SKM-1 treated with dmso at 0.1 percent for 144 hours (cell line): Measurements from ENCODE around the gene ST3GAL5.
"Not testable (repeated sequence)": the region's sequence is repeated elsewhere in the genome, so short reads cannot be mapped to it uniquely, and the experiment has no call there.

ENCODE experiments used
- DNase-seq: peaks from one replicate; lab custom pipeline; 2025; ENCODE audit not compliant: unreplicated experiment; lab: John Stamatoyannopoulos, UW

ST3GAL5 gene

DNA sequence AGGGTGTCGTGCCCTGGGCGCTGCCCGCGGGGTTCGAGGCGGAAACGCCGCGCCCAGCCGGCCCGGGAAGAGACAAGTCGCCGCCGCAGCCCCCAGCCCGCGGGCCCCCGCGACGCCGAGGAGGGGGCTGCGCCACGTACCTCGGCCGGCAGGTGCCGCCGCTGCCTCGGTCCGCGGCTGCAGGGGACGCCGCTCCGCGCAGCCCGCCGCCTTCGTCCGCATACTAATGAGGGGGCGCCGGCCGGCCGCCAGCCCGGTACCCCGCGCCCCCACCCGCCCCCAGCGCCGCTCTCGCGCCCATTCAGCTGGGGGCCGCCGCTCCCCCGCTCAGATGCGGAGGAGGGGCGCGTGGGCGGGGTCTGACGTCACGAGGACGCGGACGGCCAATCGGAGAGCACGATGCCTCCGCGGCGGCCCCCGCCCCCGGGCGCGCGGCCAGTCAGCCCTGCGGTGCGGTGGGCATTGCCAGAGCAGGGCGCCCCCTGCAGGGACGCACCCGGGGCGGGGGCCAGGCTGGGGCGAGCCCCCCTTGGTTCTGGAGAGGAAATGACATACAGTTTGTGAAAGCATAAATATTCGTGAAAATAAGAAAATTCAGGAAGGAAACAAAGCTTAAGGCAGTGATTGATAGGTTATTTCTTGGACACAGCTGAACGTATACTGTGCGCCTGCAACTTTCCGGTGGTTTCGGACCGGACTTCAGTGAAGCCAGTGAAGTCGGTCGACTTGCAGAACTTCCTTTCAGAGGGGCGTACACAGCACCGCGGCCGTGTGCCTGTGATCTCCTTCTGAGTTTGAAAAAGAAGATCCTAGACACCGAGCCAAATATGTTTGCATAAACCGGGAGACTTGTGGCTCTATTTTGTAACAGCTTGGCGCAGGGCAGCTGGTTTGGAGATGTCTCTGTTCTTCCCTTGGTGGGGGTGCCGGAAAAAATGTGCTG, at the start of gene ST3GAL5:
Gene ST3GAL5 (minus strand): TSS at position 307 of the 943 bp plus-strand sequence. CDS start 85 bp downstream, at position 222.
- DNase-seq = peak; percentile 98

- no peak for DNase-seq
Measured at GRCh38 chr2:85938456-85938855, 49.7 kb upstream of the ST3GAL5 start.

- DNase-seq = no peak
Measured at GRCh38 chr2:85937069-85937439, 48.3 kb upstream of the ST3GAL5 start.

- DNase-seq = no peak
Measured at GRCh38 chr2:85936421-85937068, 47.8 kb upstream of the ST3GAL5 start.

DNA sequence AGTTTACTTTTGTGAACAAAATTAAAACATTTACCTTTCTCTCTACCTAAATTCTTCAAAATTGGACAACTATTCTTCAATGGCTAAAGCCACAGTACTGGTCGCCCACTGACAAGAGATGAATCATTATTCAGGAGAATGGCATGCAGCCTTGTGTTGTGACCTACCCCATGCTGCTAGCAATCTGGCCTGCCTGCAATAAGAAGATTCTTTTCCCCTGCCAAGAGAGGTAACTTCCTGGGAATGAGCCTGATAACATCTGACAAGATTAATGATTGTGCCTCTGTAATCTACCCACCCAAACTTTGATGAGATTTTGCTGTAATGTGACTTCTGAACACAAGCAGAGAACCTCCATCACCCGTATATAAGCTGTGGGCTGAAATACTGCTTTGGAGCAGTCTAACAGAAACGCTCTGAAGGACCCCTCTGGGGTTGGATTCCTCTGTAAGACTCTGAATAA, 47.0 kb upstream of the ST3GAL5 start:
- no peak for DNase-seq

DNA sequence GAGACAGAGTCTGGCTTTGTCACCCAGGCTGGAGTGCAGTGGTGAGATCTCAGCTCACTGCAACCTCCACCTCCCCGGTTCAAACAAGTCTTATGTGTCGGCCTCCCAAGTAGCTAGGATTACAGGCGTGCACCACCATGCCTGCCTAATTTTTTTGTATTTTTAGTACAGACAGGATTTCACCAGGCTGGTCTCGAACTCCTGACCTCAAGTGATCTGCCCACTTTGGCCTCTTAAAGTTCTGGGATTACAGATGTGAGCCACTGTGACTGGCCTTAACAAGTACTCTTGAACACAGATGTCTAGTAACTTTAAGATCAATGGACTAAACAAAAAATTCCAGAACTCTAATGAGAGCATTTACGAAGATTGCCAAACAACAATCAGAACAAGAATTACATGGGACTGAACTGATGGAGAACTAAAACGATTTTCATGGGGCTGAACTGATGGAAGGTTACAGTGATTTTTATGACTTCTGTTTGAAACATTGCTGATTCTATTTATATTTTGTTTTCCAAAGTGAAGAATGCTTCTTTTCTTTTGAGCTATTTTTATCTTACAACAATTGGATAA, 46.5 kb upstream of the ST3GAL5 start:
- DNase-seq = no peak

- DNase-seq = no peak
Measured at GRCh38 chr2:85933753-85934594, 45.2 kb upstream of the ST3GAL5 start.

- not testable (repeated sequence) for DNase-seq
Measured at GRCh38 chr2:85931151-85931550, 42.4 kb upstream of the ST3GAL5 start.

DNA sequence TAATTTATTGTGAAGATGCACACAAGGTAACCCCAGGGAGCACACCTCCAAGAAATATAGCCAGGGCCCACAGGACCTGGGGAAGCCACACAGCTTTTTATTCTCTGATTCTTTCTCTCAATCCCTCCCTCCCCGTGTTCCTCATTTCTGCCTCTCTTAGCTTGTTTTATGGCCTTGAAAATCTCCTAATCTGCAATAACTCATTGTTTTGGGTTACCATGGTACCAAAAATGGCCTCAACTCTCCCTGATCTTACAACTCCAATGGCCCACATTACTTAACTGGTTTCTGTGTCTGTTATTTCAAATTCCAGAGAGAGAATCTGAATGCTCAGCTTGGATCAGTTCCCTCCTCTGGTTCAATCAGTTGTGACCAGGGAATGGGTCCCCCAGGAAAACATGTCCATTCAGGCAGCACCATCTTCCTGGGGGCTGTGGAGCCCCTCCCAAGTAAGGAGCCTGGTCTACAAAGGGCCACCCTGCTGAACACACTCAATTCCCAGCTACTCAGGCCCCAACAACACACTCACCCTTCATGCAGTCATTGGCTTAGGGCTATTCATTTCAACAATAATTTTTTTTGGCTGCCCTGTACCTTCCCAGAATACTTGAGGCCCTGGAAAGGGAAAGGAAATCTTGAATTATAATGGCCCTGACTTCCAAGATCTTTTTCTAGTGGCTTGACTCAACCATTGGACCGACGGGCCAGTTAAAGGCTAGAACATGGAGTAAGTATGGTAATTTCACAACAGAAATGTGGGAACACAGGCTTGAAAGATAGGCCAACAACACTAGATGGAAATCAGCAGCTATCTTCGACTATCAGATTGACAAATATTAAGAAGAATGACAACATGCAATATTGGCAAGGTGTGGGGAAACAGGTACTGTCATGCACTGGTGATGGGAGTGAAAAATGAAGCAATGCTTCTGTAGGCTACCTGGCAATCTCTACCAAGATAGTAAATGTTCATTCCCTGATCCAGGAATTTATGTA, 41.6 kb upstream of the ST3GAL5 start:
- DNase-seq = no peak

DNA sequence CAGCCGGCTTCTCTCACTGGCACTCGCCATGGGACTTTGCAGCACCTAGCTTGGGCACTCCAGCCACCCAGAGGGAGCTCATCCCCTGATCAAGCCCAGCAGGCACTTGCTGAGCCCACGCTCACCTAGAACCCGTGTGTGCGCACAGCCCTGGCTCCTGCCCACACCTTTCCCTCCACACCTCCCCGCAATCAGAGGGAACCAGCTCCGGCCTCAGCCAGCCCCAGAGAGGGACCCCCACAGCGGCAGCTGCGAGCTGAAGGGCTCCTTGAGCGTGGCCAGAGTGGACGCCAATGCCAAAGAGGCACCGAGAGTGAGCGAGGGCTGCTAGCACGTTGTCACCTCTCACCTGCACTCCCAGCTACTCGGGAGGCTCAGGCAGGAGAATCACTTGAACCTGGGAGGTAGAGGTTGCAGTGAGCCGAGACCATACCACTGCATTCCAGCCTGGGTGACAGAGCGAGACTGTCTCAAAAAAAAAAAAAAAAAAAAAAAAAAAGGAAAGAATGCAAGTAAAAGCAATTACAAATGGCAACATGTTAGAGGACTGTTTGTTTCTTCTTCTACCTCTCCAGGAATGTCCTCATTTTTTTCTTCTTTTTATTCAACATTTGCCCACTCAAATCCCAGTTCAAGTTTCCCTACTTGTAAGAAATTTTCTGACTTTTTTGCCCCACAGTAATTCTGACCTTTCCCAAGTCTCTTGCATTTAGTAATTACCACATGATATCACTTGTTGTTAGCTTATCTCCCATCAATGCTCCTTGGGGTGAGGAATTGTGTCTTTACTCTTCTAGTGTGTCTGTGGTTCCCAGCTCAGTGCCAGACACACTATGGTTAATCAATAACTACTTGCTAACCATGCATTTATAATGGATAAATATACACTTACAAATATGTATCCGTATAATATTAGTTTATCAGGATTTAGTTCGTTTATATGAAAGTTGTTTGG, 40.6 kb upstream of the ST3GAL5 start:
- DNase-seq = no peak

GRCh38 chr2:85926931-85927661, 38.3 kb upstream of the ST3GAL5 start:
- no peak for DNase-seq

- no peak for DNase-seq
Measured at GRCh38 chr2:85926526-85926925, 37.7 kb upstream of the ST3GAL5 start.

- DNase-seq = no peak
Measured at GRCh38 chr2:85925216-85925671, 36.5 kb upstream of the ST3GAL5 start.

GRCh38 chr2:85924522-85924921, 35.7 kb upstream of the ST3GAL5 start:
- no peak for DNase-seq

GRCh38 chr2:85922199-85922598, 33.4 kb upstream of the ST3GAL5 start:
- no peak for DNase-seq

GRCh38 chr2:85921659-85922058, 32.9 kb upstream of the ST3GAL5 start:
- DNase-seq = no peak

- no peak for DNase-seq
Measured at GRCh38 chr2:85920810-85921545, 32.2 kb upstream of the ST3GAL5 start.
